Measurements from ENCODE around the gene CNIH2. TPM values are rescaled to one million over a fixed set of nuclear protein-coding genes. Genes with fewer than 3 reads are reported as not detected.

CNIH2 gene
- total and polyA plus RNA-seq, 2 of the 13 experiments (the other 11 are each of a cell fraction or from before 2014, with no cell fraction given) = 0.60 to 0.69 TPM

- TF ChIP-seq BCL3 (CRISPR knock-in tag; IDR thresholded peaks at IDR 0.05) = no peak; the same call in 1 of the 2 replicates
- peak; percentile 18; the same call in 1 of the 2 replicates for TF ChIP-seq ZNF609 (CRISPR knock-in tag; IDR thresholded peaks at IDR 0.05; ENCODE audit: borderline replicate concordance)
- TF ChIP-seq ZNF362 (CRISPR knock-in tag; IDR thresholded peaks at IDR 0.05; ENCODE audit: borderline replicate concordance) = peak; percentile 56; the same call in 1 of the 2 replicates
- TF ChIP-seq ZBTB44 (CRISPR knock-in tag; IDR thresholded peaks at IDR 0.05) = 0 out of 2 replicates have a peak, but pooled peaks have one; percentile 26
- TF ChIP-seq NFKBIZ (CRISPR knock-in tag; IDR thresholded peaks at IDR 0.05) = 0 out of 2 replicates have a peak, but pooled peaks have one; percentile 62
- no peak for TF ChIP-seq CENPBD1 (CRISPR knock-in tag; IDR thresholded peaks at IDR 0.05; ENCODE audit: borderline replicate concordance, low read depth)
- no peak for TF ChIP-seq KLF13 (CRISPR knock-in tag; IDR thresholded peaks at IDR 0.05)
Observed at GRCh38 chr11:66328302-66329144, 50.5 kb downstream of the CNIH2 start (continued).

Data from HepG2 (cell line).